ENCODE measurements around the gene ZFP82.

Gene ZFP82

DNA sequence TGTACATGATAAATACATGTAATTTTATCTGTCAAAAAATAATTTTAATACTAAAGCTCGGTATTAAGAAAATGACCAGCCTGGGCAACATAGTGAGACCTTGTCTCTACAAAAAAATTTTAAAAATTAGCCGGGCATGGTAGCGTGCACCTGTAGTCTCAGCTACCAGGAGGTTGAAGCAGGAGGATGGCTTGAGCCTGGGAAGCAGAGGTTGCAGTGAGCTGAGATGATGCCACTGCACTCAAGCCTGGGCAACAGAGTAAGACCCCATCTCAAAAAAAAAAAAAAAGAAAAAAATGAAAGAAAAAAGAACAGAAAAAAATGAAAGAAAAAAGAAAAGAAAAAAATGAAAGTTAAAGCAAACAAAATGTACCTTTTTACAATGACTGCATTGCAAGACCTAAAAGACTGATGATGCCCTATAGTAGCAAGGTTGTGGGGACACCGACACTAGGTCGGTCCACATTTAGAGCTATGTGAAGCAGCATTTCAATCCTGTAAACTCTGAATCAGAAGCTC lies 44.7 kb downstream of the ZFP82 start:
- DNase-seq (ENCODE audit: low read depth, low spot score), result no peak

DNA sequence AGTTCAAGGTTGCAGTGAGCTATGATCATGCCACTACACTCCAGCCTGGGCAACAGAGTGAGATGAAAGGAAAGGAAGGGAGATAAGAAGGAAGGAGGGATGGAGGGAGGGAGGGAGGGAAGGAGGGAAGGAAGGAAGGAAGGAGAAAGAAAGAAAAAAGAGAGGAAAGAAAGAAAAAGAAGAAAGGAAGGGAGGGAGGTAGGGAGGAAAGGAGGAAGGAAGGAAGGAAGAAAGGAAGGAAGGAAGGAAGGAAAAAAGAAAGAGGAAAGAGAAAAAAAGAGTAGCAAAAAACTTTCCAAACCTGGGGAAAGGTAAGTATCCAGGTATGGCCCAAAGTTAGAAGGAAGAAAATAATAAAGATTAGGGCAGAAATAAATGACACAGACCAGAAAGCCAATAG lies 46.6 kb downstream of the ZFP82 start:
- DNase-seq (ENCODE audit: low read depth, low spot score), result no peak

DNA sequence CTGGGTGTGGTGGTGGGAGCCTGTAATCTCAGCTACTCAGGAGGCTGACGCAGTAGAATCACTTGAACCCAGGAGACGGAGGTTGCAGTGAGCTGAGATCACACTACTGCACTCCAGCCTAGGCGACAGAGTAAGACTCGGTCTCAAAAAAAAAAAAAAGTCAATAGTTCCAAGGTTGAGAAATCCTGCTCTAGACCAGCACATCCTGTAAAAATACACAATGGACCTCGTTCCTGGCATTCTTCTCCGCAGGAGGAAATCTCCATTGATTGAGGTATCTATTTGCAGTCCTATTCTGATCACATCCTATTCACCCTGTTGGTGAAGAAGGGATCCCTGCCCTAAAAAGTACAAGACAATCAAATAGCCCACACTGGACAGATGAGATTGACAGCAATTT lies 54.6 kb downstream of the ZFP82 start:
- no peak for DNase-seq (ENCODE audit: low read depth, low spot score)

Data from activated CD4-positive, CD25-positive, alpha-beta regulatory T cell treated with anti-CD3 and anti-CD28 coated beads, Interleukin-2, amount 50 U/mL, for 16 hours (primary cell).